Gastroesophageal sphincter (tissue), 3 donors: ENCODE data around the gene SHANK2.

Experiments used
- POLR2AphosphoS5 ChIP-seq: sonication (generic); formaldehyde crosslinking; IDR thresholded peaks from one replicate; pipeline ENCODE4 v1.6.1; 2017; ENCODE audit warnings: antibody characterized with exemption
- TF ChIP-seq, protein P1 (sequence below), 4 experiments: fragments of 200-600 bp in 2 of 4; fragments of 450-650 bp in 2 of 4; sonication (generic) in 1 of 4; IDR thresholded peaks; one replicate each; pipeline ENCODE4 v1.5.1; 2017 to 2019; ENCODE audit warnings: antibody characterized with exemption in 4 of 4, mild to moderate bottlenecking in 2 of 4, moderate library complexity in 2 of 4

GRCh38 chr11:71300187-71300586 lies 47.8 kb upstream of the SHANK2 start:
- TF ChIP-seq, protein P1, sequence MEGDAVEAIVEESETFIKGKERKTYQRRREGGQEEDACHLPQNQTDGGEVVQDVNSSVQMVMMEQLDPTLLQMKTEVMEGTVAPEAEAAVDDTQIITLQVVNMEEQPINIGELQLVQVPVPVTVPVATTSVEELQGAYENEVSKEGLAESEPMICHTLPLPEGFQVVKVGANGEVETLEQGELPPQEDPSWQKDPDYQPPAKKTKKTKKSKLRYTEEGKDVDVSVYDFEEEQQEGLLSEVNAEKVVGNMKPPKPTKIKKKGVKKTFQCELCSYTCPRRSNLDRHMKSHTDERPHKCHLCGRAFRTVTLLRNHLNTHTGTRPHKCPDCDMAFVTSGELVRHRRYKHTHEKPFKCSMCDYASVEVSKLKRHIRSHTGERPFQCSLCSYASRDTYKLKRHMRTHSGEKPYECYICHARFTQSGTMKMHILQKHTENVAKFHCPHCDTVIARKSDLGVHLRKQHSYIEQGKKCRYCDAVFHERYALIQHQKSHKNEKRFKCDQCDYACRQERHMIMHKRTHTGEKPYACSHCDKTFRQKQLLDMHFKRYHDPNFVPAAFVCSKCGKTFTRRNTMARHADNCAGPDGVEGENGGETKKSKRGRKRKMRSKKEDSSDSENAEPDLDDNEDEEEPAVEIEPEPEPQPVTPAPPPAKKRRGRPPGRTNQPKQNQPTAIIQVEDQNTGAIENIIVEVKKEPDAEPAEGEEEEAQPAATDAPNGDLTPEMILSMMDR (IDR thresholded peaks at IDR 0.05), result no peak
- TF ChIP-seq POLR2AphosphoS5, result no peak
